Transverse colon (tissue), 4 donors: ENCODE measurements around the gene ZNF77. TPM values are rescaled to one million over a fixed set of nuclear protein-coding genes. Genes with fewer than 3 reads are reported as not detected.
"Not testable (repeated sequence)": the region's sequence is repeated elsewhere in the genome, so short reads cannot be mapped to it uniquely, and the experiment has no call there.

Experiments
- DNase-seq: peaks from one replicate; pipeline ENCODE4 v3.0.0-alpha.2; 2019
- H3K27ac ChIP-seq, 4 donors: fragments of 200-600 bp; sonication (generic); 2 replicates each; pipeline ENCODE4 v1.5.1; 2016 to 2018; ENCODE audit warnings: inconsistent platforms in 4 of 4
- H3K27me3 ChIP-seq: fragments of 200-600 bp; sonication (generic); 2 replicates; pipeline ENCODE4 v1.5.1; 2017; ENCODE audit warnings: inconsistent platforms
- H3K36me3 ChIP-seq, 4 donors: fragments of 200-600 bp; sonication (generic); 2 replicates each; pipeline ENCODE4 v1.5.1; 2017 to 2019; ENCODE audit warnings: inconsistent platforms in 4 of 4
- H3K4me1 ChIP-seq, 4 donors: fragments of 200-600 bp; sonication (generic); 2 replicates each; pipeline ENCODE4 v1.5.1; 2017 to 2020; ENCODE audit warnings: inconsistent platforms in 4 of 4
- H3K4me3 ChIP-seq, 4 donors: fragments of 200-600 bp; sonication (generic); 1 replicate in 1 of 4; 2 replicates in 3 of 4; pipeline versions ENCODE4 v1.5.1 to v1.6.1; 2017 to 2019; ENCODE audit warnings: inconsistent platforms in 4 of 4
- H3K9me3 ChIP-seq, 2 donors: fragments of 200-600 bp; sonication (generic); 2 replicates each; pipeline ENCODE4 v1.5.1; 2017 to 2019; ENCODE audit warnings: inconsistent platforms in 2 of 2
- CTCF ChIP-seq, 5 experiments: fragments of 200-600 bp in 3 of 5; fragments of 450-650 bp in 2 of 5; sonication (generic) in 3 of 5; IDR thresholded peaks; 1 replicate in 2 of 5; 2 replicates in 3 of 5; pipeline ENCODE4 v1.5.1; 2016 to 2017; ENCODE audit warnings: antibody characterized with exemption in 5 of 5, inconsistent platforms in 3 of 5, mild to moderate bottlenecking in 2 of 5, moderate library complexity in 1 of 5
- EP300 ChIP-seq: sonication (generic); formaldehyde crosslinking; IDR thresholded peaks from one replicate; pipeline ENCODE4 v1.6.1; 2017; ENCODE audit warnings: antibody characterized with exemption, low read depth
- POLR2A ChIP-seq: fragments of 450-650 bp; IDR thresholded peaks from one replicate; pipeline ENCODE4 v1.6.1; 2016; ENCODE audit warnings: antibody characterized with exemption, mild to moderate bottlenecking, moderate library complexity
- POLR2AphosphoS5 ChIP-seq, 3 donors: sonication (generic); formaldehyde crosslinking; IDR thresholded peaks; one replicate each; pipeline ENCODE4 v1.6.1; 2016; ENCODE audit warnings: antibody characterized with exemption in 3 of 3
- WGBS, 2 donors: methylation state at CpG; one replicate each; pipeline ENCODE4 v1.1.5; 2018; ENCODE audit warnings: low coverage in 1 of 2; 5-methylcytosine and 5-hydroxymethylcytosine counted together
- in situ Hi-C, 4 donors: fragments of 200-750 bp; cut with MboI; loops; one replicate each; pipeline versions ENCODE4 v1.15.0 to v1.15.1; 2017; ENCODE audit warnings: low sequenced_read_pairs in 3 of 4, low pct_ligation_motif_present in 1 of 4, low pct_unique_long_range_greater_than_20kb in 1 of 4
- intact Hi-C: fragments of 100-400 bp; cut with DNase I; formaldehyde crosslinking; loops from one replicate; pipeline ENCODE4 v1.15.1; 2023; ENCODE audit warnings: low total_unique reads
- total RNA-seq, 4 donors: library from RNA; depleted of rRNA; stranded (reverse); fragments of >200 nt; gene quantifications; one replicate each; pipeline ENCODE4 v1.1.0, GENCODE V29; 2016

The ZNF77 gene
- total RNA-seq, 4 donors from 2014 or later, result 4.2 to 9.3 (median 5.1) TPM; not detected in 1

GRCh38 chr19:2917275-2918184 is 27.2 kb downstream of the ZNF77 start:
- Histone ChIP-seq H3K9me3 (peaks cover 6 to 10% of the 10 kb centered on the region in 2 donors), H3K27me3 (no peaks in the 10 kb centered on the region), H3K36me3 (peaks cover 0 to 52% (median 21%) of the 10 kb centered on the region in 4 donors), H3K4me1 (no peaks in the 10 kb centered on the region), H3K27ac (no peak overlapping the region), H3K4me3 (no peak overlapping the region)
- DNase-seq, result no peak
- intact Hi-C loops (no loop called here), in situ Hi-C loops (no loop called here)
- TF ChIP-seq POLR2A, result no peak
- TF ChIP-seq POLR2AphosphoS5 (IDR thresholded peaks at IDR 0.05), result no peak
- TF ChIP-seq EP300, result no peak
- TF ChIP-seq CTCF (IDR thresholded peaks at IDR 0.05), result no peak
- 86 to 90% methylated on average over 15 to 16 of the region's 16 CpGs for WGBS, 2 donors

GRCh38 chr19:2912306-2912705 is 32.5 kb downstream of the ZNF77 start:
- no peak for TF ChIP-seq EP300
- TF ChIP-seq POLR2AphosphoS5 (IDR thresholded peaks at IDR 0.05), result no peak
- no peak for TF ChIP-seq POLR2A
- no peak for TF ChIP-seq CTCF (IDR thresholded peaks at IDR 0.05)
- DNase-seq, result no peak

GRCh38 chr19:2906631-2907195 is 38.1 kb downstream of the ZNF77 start:
- Histone ChIP-seq H3K27ac (peak overlapping the region in 2 of 4 donors; percentile 4 to 37), H3K27me3 (no peaks in the 10 kb centered on the region), H3K9me3 (no peaks in the 10 kb centered on the region), H3K4me1 (peaks cover 6 to 26% (median 7%) of the 10 kb centered on the region in 4 donors), H3K36me3 (peaks cover 0 to 3% (median 0%) of the 10 kb centered on the region in 4 donors), H3K4me3 (no peak overlapping the region)
- DNase-seq, result no peak
- intact Hi-C loops (no loop called here), in situ Hi-C loops (no loop called here)
- 97% methylated on average over 20 of the region's 20 CpGs; no CpG with 5 or more reads in 1 of the 2 donors for WGBS, 2 donors
- TF ChIP-seq EP300, result no peak
- no peak for TF ChIP-seq POLR2A
- no peak for TF ChIP-seq CTCF (IDR thresholded peaks at IDR 0.05)
- TF ChIP-seq POLR2AphosphoS5 (IDR thresholded peaks at IDR 0.05), result no peak

More at GRCh38 chr19:2912306-2912705, 32.5 kb downstream of the ZNF77 start:
- Histone ChIP-seq H3K36me3 (peaks cover 0 to 42% (median 10%) of the 10 kb centered on the region in 4 donors), H3K27me3 (no peaks in the 10 kb centered on the region), H3K4me1 (no peaks in the 10 kb centered on the region), H3K27ac (no peak overlapping the region), H3K4me3 (no peak overlapping the region), H3K9me3 (peaks cover 0 to 4% of the 10 kb centered on the region in 2 donors)
- intact Hi-C loops (no loop called here), in situ Hi-C loops (no loop called here)
- WGBS, 2 donors, result 89 to 100% methylated on average over 1 to 5 of the region's 5 CpGs

GRCh38 chr19:2905918-2906519 is 38.8 kb downstream of the ZNF77 start:
- 48 to 68% methylated on average over 5 to 11 of the region's 11 CpGs for WGBS, 2 donors
- in situ Hi-C loops, result no loop called here
- DNase-seq, result peak; percentile 47

GRCh38 chr19:2903326-2903725 is 41.4 kb downstream of the ZNF77 start:
- in situ Hi-C loops, DNase-seq, H3K36me3 ChIP-seq, H3K9me3 ChIP-seq, H3K4me3 ChIP-seq, intact Hi-C loops, H3K27ac ChIP-seq, H3K27me3 ChIP-seq: not testable (repeated sequence)
- 90 to 92% methylated on average over 10 to 13 of the region's 13 CpGs for WGBS, 2 donors
- peaks cover 7 to 32% (median 12%) of the 10 kb centered on the region in 4 donors for H3K4me1 ChIP-seq

More at GRCh38 chr19:2905918-2906519, 38.8 kb downstream of the ZNF77 start:
- Histone ChIP-seq H3K36me3 (no peaks in the 10 kb centered on the region), H3K9me3 (no peaks in the 10 kb centered on the region), H3K27ac (peak overlapping the region in 2 of 4 donors; percentile 4 to 37), H3K27me3 (no peaks in the 10 kb centered on the region), H3K4me1 (peaks cover 7 to 32% (median 11%) of the 10 kb centered on the region in 4 donors), H3K4me3 (no peak overlapping the region)
- intact Hi-C loops, result no loop called here
- TF ChIP-seq POLR2A (no peak), POLR2AphosphoS5 (IDR thresholded peaks at IDR 0.05) (peak in 1 of 3 donors; percentile 15)
